Sigmoid colon (tissue), 7 donors: ENCODE results near the gene LAMTOR3. TPM values are rescaled to one million over a fixed set of nuclear protein-coding genes. Genes with fewer than 3 reads are reported as not detected.

ENCODE experiments used
- DNase-seq: peaks from one replicate; pipeline ENCODE4 v3.0.0-alpha.2; 2019
- H3K27ac ChIP-seq, 4 donors: fragments of 200-600 bp; sonication (generic); one replicate each; pipeline ENCODE4 v1.5.1; 2016 to 2019; ENCODE audit warnings: mild to moderate bottlenecking in 1 of 4
- H3K27me3 ChIP-seq, 3 donors: fragments of 200-600 bp; sonication (generic); one replicate each; pipeline ENCODE4 v1.5.1; 2019; ENCODE audit warnings: mild to moderate bottlenecking in 1 of 3
- H3K36me3 ChIP-seq, 4 donors: fragments of 200-600 bp; sonication (generic); one replicate each; pipeline ENCODE4 v1.5.1; 2016 to 2019
- H3K4me1 ChIP-seq, 4 donors: fragments of 200-600 bp; sonication (generic); one replicate each; pipeline ENCODE4 v1.5.1; 2017 to 2019
- H3K4me3 ChIP-seq, 4 donors: fragments of 200-600 bp; sonication (generic); one replicate each; pipeline ENCODE4 v1.5.1; 2017 to 2019; ENCODE audit warnings: mild to moderate bottlenecking in 2 of 4, moderate library complexity in 1 of 4
- H3K9me3 ChIP-seq, 4 donors: fragments of 200-600 bp in 3 of 4; sonication (generic) in 3 of 4; one replicate each; pipeline versions ENCODE4 v1.5.1 to v1.6.1; 2013 to 2019
- EP300 ChIP-seq, 4 donors: sonication (generic); formaldehyde crosslinking; IDR thresholded peaks; one replicate each; pipeline ENCODE4 v1.6.1; 2017; ENCODE audit warnings: antibody characterized with exemption in 4 of 4
- POLR2A ChIP-seq, 2 donors: fragments of 450-650 bp; IDR thresholded peaks; one replicate each; pipeline ENCODE4 v1.6.1; 2016; ENCODE audit warnings: antibody characterized with exemption in 2 of 2, mild to moderate bottlenecking in 2 of 2, moderate library complexity in 2 of 2
- POLR2AphosphoS5 ChIP-seq, 4 donors: sonication (generic); formaldehyde crosslinking; IDR thresholded peaks; one replicate each; pipeline ENCODE4 v1.6.1; 2017; ENCODE audit warnings: antibody characterized with exemption in 4 of 4
- WGBS, 2 donors: extraction: QIAGEN DNeasy Blood & Tissue Kit; methylation state at CpG; one replicate each; pipeline ENCODE4 v1.1.7; 2013; 5-methylcytosine and 5-hydroxymethylcytosine counted together
- intact Hi-C: fragments of 100-400 bp; cut with DNase I; formaldehyde crosslinking; loops from one replicate; pipeline ENCODE4 v1.15.1; 2023
- polyA plus RNA-seq, 3 donors: library from polyadenylated mRNA; stranded (reverse); fragments of 200-250 nt; gene quantifications; one replicate each; pipeline ENCODE4 v1.2.3, GENCODE V29; 2013
- total RNA-seq, 4 donors: library from RNA; depleted of rRNA; stranded (reverse); fragments of >200 nt; gene quantifications; one replicate each; pipeline ENCODE4 v1.1.0, GENCODE V29; 2016
- TF ChIP-seq, protein P1 (sequence below), 4 experiments: fragments of 450-650 bp in 3 of 4; fragments of 200-600 bp in 1 of 4; IDR thresholded peaks; one replicate each; pipeline ENCODE4 v1.5.1; 2016 to 2019; ENCODE audit warnings: antibody characterized with exemption in 4 of 4, mild to moderate bottlenecking in 3 of 4, moderate library complexity in 2 of 4
- donor health status: healthy with polysubstance abuse.
- donor health status: Bipolar disorder and iron deficiency.
- donor health status: healthy.

Gene LAMTOR3
- total and polyA plus RNA-seq, 7 donors: 36.6 to 201 (median 74.6) TPM

DNA sequence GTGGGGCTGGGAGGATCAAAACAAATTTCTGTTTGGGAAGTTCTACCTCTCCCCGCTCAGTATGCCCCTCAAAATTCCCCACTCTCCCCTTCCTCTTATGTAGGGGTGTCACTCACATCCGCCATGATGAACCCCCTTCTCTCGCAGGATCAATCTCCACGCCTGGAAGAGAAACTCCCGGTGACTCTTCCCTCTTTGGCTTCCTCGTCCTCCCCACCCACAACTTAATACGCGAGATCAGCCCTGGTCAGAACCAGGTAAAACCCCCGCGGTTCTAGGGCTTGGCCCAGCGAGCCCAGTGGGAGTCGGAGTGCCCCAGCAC is 427 bp downstream of the LAMTOR3 start:
- 1 to 3% methylated on average over 12 of the region's 12 CpGs for WGBS, 2 donors
- DNase-seq: no peak
- Histone ChIP-seq H3K27me3 (no peaks in the 10 kb centered on the region), H3K9me3 (no peaks in the 10 kb centered on the region), H3K27ac (peak overlapping the region; percentile 86 to 89 (median 88)), H3K4me1 (peaks cover 0 to 53% (median 28%) of the 10 kb centered on the region in 4 donors), H3K36me3 (peaks cover 0 to 38% (median 0%) of the 10 kb centered on the region in 4 donors), H3K4me3 (peak overlapping the region; percentile 73 to 89 (median 84))
- TF ChIP-seq, protein P1, sequence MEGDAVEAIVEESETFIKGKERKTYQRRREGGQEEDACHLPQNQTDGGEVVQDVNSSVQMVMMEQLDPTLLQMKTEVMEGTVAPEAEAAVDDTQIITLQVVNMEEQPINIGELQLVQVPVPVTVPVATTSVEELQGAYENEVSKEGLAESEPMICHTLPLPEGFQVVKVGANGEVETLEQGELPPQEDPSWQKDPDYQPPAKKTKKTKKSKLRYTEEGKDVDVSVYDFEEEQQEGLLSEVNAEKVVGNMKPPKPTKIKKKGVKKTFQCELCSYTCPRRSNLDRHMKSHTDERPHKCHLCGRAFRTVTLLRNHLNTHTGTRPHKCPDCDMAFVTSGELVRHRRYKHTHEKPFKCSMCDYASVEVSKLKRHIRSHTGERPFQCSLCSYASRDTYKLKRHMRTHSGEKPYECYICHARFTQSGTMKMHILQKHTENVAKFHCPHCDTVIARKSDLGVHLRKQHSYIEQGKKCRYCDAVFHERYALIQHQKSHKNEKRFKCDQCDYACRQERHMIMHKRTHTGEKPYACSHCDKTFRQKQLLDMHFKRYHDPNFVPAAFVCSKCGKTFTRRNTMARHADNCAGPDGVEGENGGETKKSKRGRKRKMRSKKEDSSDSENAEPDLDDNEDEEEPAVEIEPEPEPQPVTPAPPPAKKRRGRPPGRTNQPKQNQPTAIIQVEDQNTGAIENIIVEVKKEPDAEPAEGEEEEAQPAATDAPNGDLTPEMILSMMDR (IDR thresholded peaks at IDR 0.05): no peak
- no peak for TF ChIP-seq EP300 (IDR thresholded peaks at IDR 0.05)
- intact Hi-C loops: loop anchor here (2.0 to 10.0 kb wide), 2 partner anchors 53 to 969 kb away; partner anchors contain the start of genes DNAJB14 and EIF4E

DNA sequence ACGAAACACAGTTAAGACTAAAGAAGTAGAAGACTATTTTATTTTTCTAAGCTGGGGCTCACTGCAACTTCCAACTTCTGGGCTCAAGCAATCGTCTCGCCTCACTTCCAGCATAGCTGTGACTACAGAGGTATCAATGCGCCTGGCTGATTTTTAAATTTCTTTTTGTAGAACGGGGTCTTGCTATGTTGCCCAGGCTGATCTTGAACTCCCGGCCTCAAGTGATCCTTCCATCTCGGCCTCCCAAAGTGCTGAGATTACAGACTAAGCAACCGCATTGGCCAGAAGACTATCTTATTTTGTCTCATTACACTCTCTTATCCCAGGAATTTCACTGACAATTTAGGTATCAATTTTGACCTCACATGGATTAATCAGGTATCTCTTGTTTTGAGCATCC is 1.2 kb downstream of the LAMTOR3 start:
- H3K27me3 ChIP-seq: no peaks in the 10 kb centered on the region

DNA sequence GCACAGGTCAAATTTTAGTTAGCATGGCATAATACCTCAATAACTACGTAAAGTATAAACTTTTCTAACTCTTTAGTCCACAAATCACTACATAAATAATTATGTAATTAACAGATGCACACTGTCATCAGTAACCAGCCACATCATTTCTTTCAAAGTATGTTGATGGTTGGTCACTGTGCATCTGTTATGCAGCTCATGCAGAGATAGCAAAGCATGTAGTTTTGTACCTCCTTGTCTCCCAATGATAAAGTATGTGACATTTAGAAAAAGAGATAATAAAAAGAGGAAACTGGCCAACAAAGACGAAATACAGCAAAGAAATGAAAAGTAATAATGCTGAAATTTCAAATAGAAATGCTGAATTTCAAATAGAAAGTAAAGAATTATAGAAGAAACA is 2.9 kb downstream of the LAMTOR3 start:
- H3K4me1 ChIP-seq: peaks cover 0 to 77% (median 47%) of the 10 kb centered on the region in 4 donors
- intact Hi-C loops: loop anchor here (10.0 kb wide), 1 partner anchor 967 kb away; the partner anchor contains the start of gene EIF4E
- no peak for DNase-seq

More for the DNA sequence above, 1.2 kb downstream of the LAMTOR3 start:
- WGBS, 2 donors: 96% methylated on average over 8 of the region's 8 CpGs
- Histone ChIP-seq H3K9me3 (no peaks in the 10 kb centered on the region), H3K4me1 (peaks cover 0 to 60% (median 32%) of the 10 kb centered on the region in 4 donors), H3K36me3 (peaks cover 0 to 30% (median 0%) of the 10 kb centered on the region in 4 donors), H3K4me3 (peak overlapping the region in 2 of 4 donors; percentile 73 to 87), H3K27ac (peak overlapping the region in 3 of 4 donors; percentile 86 to 89 (median 89))
- DNase-seq: no peak
- no peak for TF ChIP-seq POLR2AphosphoS5 (IDR thresholded peaks at IDR 0.05)
- TF ChIP-seq POLR2A (IDR thresholded peaks at IDR 0.05): no peak
- no peak for TF ChIP-seq EP300 (IDR thresholded peaks at IDR 0.05)
- TF ChIP-seq, protein P1 (IDR thresholded peaks at IDR 0.05): no peak
- intact Hi-C loops: loop anchor here (10.0 kb wide), 1 partner anchor 968 kb away; the partner anchor contains the start of gene EIF4E

DNA sequence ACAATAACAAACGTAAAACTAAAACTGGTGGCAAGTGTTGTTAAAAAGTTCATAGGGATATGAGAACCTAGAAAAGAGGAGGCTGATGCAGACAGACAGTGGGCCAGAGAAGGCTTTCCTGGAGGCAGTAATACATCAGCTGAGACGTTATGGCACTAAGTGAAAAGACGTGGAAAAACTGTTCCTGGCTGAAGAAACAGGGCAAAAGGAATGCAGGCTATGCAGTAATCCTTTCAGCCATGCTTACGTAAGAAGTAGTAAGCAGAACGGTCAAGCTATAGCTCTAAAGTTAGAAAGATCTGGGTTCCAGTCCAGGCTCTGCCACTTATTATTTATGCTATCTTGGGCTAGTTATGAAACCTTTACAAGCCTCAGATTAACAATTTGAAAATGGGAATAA is 6.4 kb downstream of the LAMTOR3 start:
- no peaks in the 10 kb centered on the region for H3K9me3 ChIP-seq
- no peak for DNase-seq
- no peaks in the 10 kb centered on the region for H3K27me3 ChIP-seq
- no peak overlapping the region for H3K4me3 ChIP-seq
- intact Hi-C loops: loop anchor here (5.0 kb wide), 1 partner anchor 166 kb away; no protein-coding TSS in a partner anchor
- peak overlapping the region; percentile 20 to 72 (median 67) for H3K27ac ChIP-seq
- peaks cover 0 to 81% (median 41%) of the 10 kb centered on the region in 4 donors for H3K4me1 ChIP-seq
- no peak for TF ChIP-seq EP300 (IDR thresholded peaks at IDR 0.05)
- TF ChIP-seq POLR2AphosphoS5 (IDR thresholded peaks at IDR 0.05): no peak
- TF ChIP-seq, protein P1 (IDR thresholded peaks at IDR 0.05): no peak
- no peak for TF ChIP-seq POLR2A (IDR thresholded peaks at IDR 0.05)
- peaks cover 0 to 64% (median 0%) of the 10 kb centered on the region in 4 donors for H3K36me3 ChIP-seq
- WGBS, 2 donors: 76 to 77% methylated on average over 5 of the region's 5 CpGs

More for the DNA sequence above, 2.9 kb downstream of the LAMTOR3 start:
- TF ChIP-seq POLR2A (IDR thresholded peaks at IDR 0.05): no peak
- H3K36me3 ChIP-seq: peaks cover 0 to 35% (median 0%) of the 10 kb centered on the region in 4 donors
- no peaks in the 10 kb centered on the region for H3K27me3 ChIP-seq
- no peaks in the 10 kb centered on the region for H3K9me3 ChIP-seq
- WGBS, 2 donors: 78 to 86% methylated on average over 2 of the region's 2 CpGs
- no peak overlapping the region for H3K27ac ChIP-seq
- no peak overlapping the region for H3K4me3 ChIP-seq

DNA sequence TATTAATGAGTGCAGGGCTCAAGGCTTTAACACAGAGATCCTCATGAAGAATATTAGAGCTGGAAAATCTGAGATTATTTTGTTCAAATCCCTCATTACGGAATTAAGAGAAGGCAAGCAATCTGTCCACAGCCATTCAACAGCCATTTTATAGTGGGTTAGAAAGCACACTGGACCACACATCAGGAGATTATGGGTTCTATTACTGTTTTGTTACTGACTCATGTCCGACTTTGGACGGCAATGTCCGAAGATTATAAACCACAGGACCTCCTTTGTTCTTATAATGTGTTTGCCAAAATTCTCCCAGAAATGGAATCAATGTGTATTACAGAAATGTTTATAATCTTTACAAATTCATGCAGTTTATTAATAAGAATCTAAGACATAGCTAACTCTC is 8.1 kb downstream of the LAMTOR3 start:
- intact Hi-C loops: loop anchor here (5.0 kb wide), 1 partner anchor 164 kb away; no protein-coding TSS in a partner anchor
- DNase-seq: no peak
- Histone ChIP-seq H3K27ac (peak overlapping the region in 3 of 4 donors; percentile 58 to 72 (median 69)), H3K36me3 (peaks cover 0 to 71% (median 9%) of the 10 kb centered on the region in 4 donors), H3K4me1 (peaks cover 0 to 64% (median 32%) of the 10 kb centered on the region in 4 donors), H3K4me3 (no peak overlapping the region), H3K27me3 (no peaks in the 10 kb centered on the region), H3K9me3 (no peaks in the 10 kb centered on the region)
- TF ChIP-seq EP300 (IDR thresholded peaks at IDR 0.05): no peak
- TF ChIP-seq POLR2AphosphoS5 (IDR thresholded peaks at IDR 0.05): no peak
- no peak for TF ChIP-seq POLR2A (IDR thresholded peaks at IDR 0.05)
- TF ChIP-seq, protein P1 (IDR thresholded peaks at IDR 0.05): no peak
- 87 to 88% methylated on average over 4 of the region's 4 CpGs for WGBS, 2 donors
